Caco-2 (cell line): ENCODE data around the gene IRF9. TPM values are rescaled to one million over a fixed set of nuclear protein-coding genes. Genes with fewer than 3 reads are reported as not detected.
A peak's percentile ranks its signal among the peaks of the same experiment; 100 is the strongest.

Source experiments
- BruUV-seq: library from RNA; stranded (reverse); fragments of 400-500 nt; replicated peaks from 2 replicates; lab custom pipeline; 2021; lab: Mats Ljungman, UMichigan
- CTCF ChIA-PET: fragments of 300-600 bp; sonication (Branson Sonifier 250); formaldehyde crosslinking; loops from one replicate; lab custom pipeline; 2022; ENCODE audit warnings: antibody characterized with exemption; lab: Charles Lee
- POLR2A ChIA-PET: fragments of 300-600 bp; sonication (Branson Sonifier 250); formaldehyde crosslinking; loops from one replicate; lab custom pipeline; 2022; ENCODE audit warnings: antibody characterized with exemption; lab: Charles Lee
- DNase-seq, 2 experiments: peaks; one replicate each; pipeline versions ENCODE4 v3.0.0 to v3.0.0-alpha.2; 2020 to 2022
- H3K27me3 ChIP-seq: replicated peaks from 2 replicates; pipeline ENCODE4 v1.6.0; 2011; ENCODE audit warnings: low read length; ENCODE audit not compliant: control insufficient read depth, insufficient read depth
- H3K36me3 ChIP-seq: 2 replicates; pipeline ENCODE4 v1.5.1; 2011; ENCODE audit warnings: low read length; ENCODE audit not compliant: control insufficient read depth, insufficient read depth
- H3K4me1 ChIP-seq: fragments of 250-450 bp; sonication (Bioruptor Pico); 2 replicates; pipeline ENCODE4 v1.5.1; 2020; ENCODE audit warnings: mild to moderate bottlenecking
- H3K4me3 ChIP-seq: 2 replicates; pipeline ENCODE4 v1.5.1; 2011; ENCODE audit warnings: low read depth, mild to moderate bottlenecking, control low read depth, low read length
- H3K9me3 ChIP-seq: fragments of 250-450 bp; sonication (Bioruptor Pico); 2 replicates; pipeline ENCODE4 v1.5.1; 2020; ENCODE audit warnings: mild to moderate bottlenecking, moderate library complexity
- H3K27ac Mint-ChIP-seq: one replicate; pipeline ENCODE4 v1.8.0; 2022; ENCODE audit warnings: mixed read lengths; ENCODE audit not compliant: unreplicated experiment
- H3K27me3 Mint-ChIP-seq: one replicate; pipeline ENCODE4 v1.8.0; 2022; ENCODE audit warnings: mixed read lengths; ENCODE audit not compliant: insufficient read depth, unreplicated experiment
- H3K36me3 Mint-ChIP-seq: one replicate; pipeline ENCODE4 v1.8.0; 2022; ENCODE audit warnings: mild to moderate bottlenecking, mixed read lengths; ENCODE audit not compliant: insufficient read depth, unreplicated experiment
- H3K4me1 Mint-ChIP-seq: one replicate; pipeline ENCODE4 v1.8.0; 2022; ENCODE audit warnings: low read depth, mixed read lengths; ENCODE audit not compliant: unreplicated experiment
- H3K4me3 Mint-ChIP-seq: one replicate; pipeline ENCODE4 v1.8.0; 2022; ENCODE audit warnings: mild to moderate bottlenecking, moderate library complexity, mixed read lengths; ENCODE audit not compliant: unreplicated experiment
- H3K9me3 Mint-ChIP-seq: one replicate; pipeline ENCODE4 v1.8.0; 2022; ENCODE audit warnings: mixed read lengths; ENCODE audit not compliant: unreplicated experiment
- intact Hi-C: fragments of 100-400 bp; cut with micrococcal nuclease; formaldehyde crosslinking; loops from one replicate; pipeline ENCODE4 v1.10.0; 2022; ENCODE audit not compliant: unreplicated experiment
- total RNA-seq: library from RNA; stranded (reverse); gene quantifications from 2 replicates; pipeline ENCODE4 v1.2.3, GENCODE V29; 2022
- TF ChIP-seq, protein P1 (sequence below), 2 experiments: fragments of 200-600 bp in 1 of 2; IDR thresholded peaks; 1 replicate in 1 of 2; 2 replicates in 1 of 2; pipeline versions ENCODE4 v1.5.1 to v1.8.0; 2011 to 2022; ENCODE audit warnings: antibody characterized with exemption in 1 of 2, control low read depth in 1 of 2, inconsistent platforms in 1 of 2, low read depth in 1 of 2, low read length in 1 of 2, mild to moderate bottlenecking in 1 of 2, moderate library complexity in 1 of 2; ENCODE audit not compliant: insufficient read depth in 1 of 2, severe bottlenecking in 1 of 2, unreplicated experiment in 1 of 2

Gene IRF9
- total RNA-seq, 1 experiment from 2014 or later, result 55.4 TPM

DNA sequence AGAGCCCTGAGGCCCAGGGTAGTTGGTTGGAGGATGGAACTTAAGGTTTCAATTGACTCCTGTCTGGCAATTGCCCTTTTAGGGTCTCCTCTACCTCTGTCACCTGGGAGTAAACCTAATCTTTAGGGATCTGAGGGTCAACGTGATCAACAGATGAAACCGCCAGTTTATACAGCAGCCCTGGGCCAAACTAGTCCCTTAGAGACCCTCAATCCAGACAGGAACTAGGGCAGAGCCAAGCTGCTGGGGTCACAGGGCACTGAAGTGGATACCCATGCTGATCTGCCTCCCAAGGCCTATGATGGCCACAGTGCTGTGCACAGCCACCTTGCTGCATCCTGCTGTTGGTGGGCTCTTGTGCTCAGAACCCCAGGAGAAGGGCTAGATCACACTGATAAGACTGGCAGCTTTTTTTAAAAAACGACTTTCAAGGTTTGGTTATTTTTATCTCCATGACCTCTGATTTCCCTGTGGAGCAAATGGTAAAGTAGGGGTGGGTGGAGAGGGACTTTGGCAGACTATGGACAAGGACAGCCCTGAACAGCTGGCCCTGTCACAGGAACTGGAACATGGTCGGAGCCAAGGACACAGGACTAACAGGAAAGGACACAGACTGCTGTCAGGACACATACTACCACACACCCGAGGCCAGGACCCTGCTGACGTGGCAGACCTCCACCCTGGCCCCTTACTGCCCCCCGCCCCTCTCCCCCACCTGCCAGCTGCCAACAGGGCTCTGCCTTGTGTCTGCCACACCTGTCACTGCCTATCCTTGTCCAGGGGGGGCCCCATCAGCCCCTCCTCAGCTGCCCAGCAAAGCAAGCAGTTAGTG, 30.1 kb upstream of the IRF9 start:
- Histone ChIP-seq H3K4me1 (no peaks in the 10 kb centered on the region; the same call in 1 of the 2 replicates), H3K4me3 (no peak overlapping the region), H3K27me3 (no peaks in the 10 kb centered on the region), H3K9me3 (no peaks in the 10 kb centered on the region), H3K36me3 (no peaks in the 10 kb centered on the region)
- TF ChIP-seq, protein P1, sequence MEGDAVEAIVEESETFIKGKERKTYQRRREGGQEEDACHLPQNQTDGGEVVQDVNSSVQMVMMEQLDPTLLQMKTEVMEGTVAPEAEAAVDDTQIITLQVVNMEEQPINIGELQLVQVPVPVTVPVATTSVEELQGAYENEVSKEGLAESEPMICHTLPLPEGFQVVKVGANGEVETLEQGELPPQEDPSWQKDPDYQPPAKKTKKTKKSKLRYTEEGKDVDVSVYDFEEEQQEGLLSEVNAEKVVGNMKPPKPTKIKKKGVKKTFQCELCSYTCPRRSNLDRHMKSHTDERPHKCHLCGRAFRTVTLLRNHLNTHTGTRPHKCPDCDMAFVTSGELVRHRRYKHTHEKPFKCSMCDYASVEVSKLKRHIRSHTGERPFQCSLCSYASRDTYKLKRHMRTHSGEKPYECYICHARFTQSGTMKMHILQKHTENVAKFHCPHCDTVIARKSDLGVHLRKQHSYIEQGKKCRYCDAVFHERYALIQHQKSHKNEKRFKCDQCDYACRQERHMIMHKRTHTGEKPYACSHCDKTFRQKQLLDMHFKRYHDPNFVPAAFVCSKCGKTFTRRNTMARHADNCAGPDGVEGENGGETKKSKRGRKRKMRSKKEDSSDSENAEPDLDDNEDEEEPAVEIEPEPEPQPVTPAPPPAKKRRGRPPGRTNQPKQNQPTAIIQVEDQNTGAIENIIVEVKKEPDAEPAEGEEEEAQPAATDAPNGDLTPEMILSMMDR (IDR thresholded peaks at IDR 0.05; ENCODE audit: insufficient read depth in 1 of 2, low read depth in 1 of 2, low read length in 1 of 2, severe bottlenecking in 1 of 2, unreplicated experiment in 1 of 2), result no peak
- BruUV-seq, result no TSS peak
- Mint-ChIP-seq H3K9me3 (no peaks in the 10 kb centered on the region), H3K36me3 (no peaks in the 10 kb centered on the region), H3K27ac (no peak overlapping the region), H3K4me1 (peaks cover 7% of the 10 kb centered on the region), H3K27me3 (no peaks in the 10 kb centered on the region), H3K4me3 (no peak overlapping the region)
- intact Hi-C loops, result no loop called here
- DNase-seq, result no peak
- POLR2A ChIA-PET, result no interaction called here
- CTCF ChIA-PET, result interaction anchor here (0.6 kb wide), 1 partner anchor 10 kb away, joined by 3 read pairs; the partner anchor contains the start of gene EMC9

DNA sequence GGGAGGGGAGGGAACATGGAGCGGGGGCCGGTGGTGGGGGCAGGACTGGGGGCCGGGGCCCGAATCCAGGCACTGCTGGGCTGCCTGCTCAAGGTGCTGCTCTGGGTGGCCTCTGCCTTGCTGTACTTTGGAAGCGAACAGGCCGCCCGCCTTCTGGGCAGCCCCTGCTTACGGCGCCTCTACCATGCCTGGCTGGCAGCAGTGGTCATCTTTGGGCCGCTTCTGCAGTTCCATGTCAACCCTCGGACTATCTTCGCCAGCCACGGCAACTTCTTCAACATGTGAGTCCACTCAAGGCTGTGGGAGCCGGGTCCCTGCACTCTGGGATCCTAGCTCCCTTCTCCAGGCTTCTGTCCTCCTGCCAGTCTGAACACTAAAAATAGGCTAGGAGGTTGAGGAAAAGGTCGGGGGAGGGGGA, 29.5 kb upstream of the IRF9 start:
- TF ChIP-seq, protein P1 (IDR thresholded peaks at IDR 0.05; ENCODE audit: insufficient read depth in 1 of 2, low read depth in 1 of 2, low read length in 1 of 2, severe bottlenecking in 1 of 2, unreplicated experiment in 1 of 2), result no peak
- Mint-ChIP-seq H3K27ac (no peak overlapping the region), H3K9me3 (no peaks in the 10 kb centered on the region), H3K27me3 (no peaks in the 10 kb centered on the region), H3K36me3 (no peaks in the 10 kb centered on the region), H3K4me1 (peaks cover 8% of the 10 kb centered on the region), H3K4me3 (no peak overlapping the region)
- BruUV-seq, result no TSS peak
- ChIA-PET POLR2A (no interaction called here), CTCF (interaction anchor here (0.6 kb wide), 1 partner anchor 10 kb away, joined by 3 read pairs; the partner anchor contains the start of gene EMC9)
- H3K36me3 ChIP-seq, result no peaks in the 10 kb centered on the region
- no peak overlapping the region for H3K4me3 ChIP-seq
- intact Hi-C loops, result no loop called here
- H3K9me3 ChIP-seq, result no peaks in the 10 kb centered on the region
- no peaks in the 10 kb centered on the region; the same call in 1 of the 2 replicates for H3K4me1 ChIP-seq
- H3K27me3 ChIP-seq, result no peaks in the 10 kb centered on the region
- DNase-seq, result no peak

DNA sequence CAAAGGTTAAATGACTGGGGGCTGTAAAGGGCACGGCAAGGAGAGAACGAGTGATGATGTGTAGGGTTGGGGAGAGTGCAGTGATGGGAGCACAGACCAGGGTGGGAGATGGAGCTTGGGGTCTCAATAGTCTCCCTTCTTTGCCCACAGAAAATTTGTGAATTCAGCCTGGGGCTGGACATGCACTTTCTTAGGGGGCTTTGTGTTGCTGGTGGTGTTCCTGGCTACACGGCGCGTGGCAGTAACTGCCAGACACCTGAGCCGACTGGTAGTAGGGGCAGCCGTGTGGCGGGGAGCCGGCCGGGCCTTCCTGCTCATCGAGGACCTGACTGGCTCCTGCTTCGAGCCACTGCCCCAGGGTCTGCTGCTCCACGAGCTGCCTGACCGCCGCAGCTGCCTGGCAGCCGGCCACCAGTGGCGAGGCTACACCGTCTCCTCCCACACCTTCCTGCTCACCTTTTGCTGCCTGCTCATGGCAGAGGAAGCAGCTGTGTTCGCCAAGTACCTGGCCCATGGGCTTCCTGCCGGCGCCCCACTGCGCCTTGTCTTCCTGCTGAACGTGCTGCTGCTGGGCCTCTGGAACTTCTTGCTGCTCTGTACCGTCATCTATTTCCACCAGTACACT, 28.9 kb upstream of the IRF9 start:
- Histone ChIP-seq H3K9me3 (no peaks in the 10 kb centered on the region), H3K4me1 (no peaks in the 10 kb centered on the region; the same call in 1 of the 2 replicates), H3K27me3 (no peaks in the 10 kb centered on the region), H3K36me3 (no peaks in the 10 kb centered on the region; the same call in 1 of the 2 replicates), H3K4me3 (no peak overlapping the region)
- H3K4me3 Mint-ChIP-seq, result no peak overlapping the region
- no peak for DNase-seq
- intact Hi-C loops, result no loop called here
- TF ChIP-seq, protein P1 (IDR thresholded peaks at IDR 0.05; ENCODE audit: insufficient read depth in 1 of 2, low read depth in 1 of 2, low read length in 1 of 2, severe bottlenecking in 1 of 2, unreplicated experiment in 1 of 2), result no peak
- no peaks in the 10 kb centered on the region for H3K9me3 Mint-ChIP-seq
- peak overlapping the region; percentile 34 for H3K27ac Mint-ChIP-seq
- no peaks in the 10 kb centered on the region for H3K27me3 Mint-ChIP-seq
- H3K36me3 Mint-ChIP-seq, result no peaks in the 10 kb centered on the region
- CTCF ChIA-PET, result no interaction called here
- POLR2A ChIA-PET, result no interaction called here
- no TSS peak for BruUV-seq
- peaks cover 14% of the 10 kb centered on the region for H3K4me1 Mint-ChIP-seq
